Measurements from ENCODE around the gene SIN3A.

GRCh38 chr15:75483961-75484360 lies 32.5 kb upstream of the SIN3A start:
- TF ChIP-seq YY1 (IDR thresholded peaks at IDR 0.05; ENCODE audit: low read depth) (no peak), EP300 (IDR thresholded peaks at IDR 0.05; ENCODE audit: borderline replicate concordance) (no peak), MAX (IDR thresholded peaks at IDR 0.05) (no peak), NFIC (IDR thresholded peaks at IDR 0.05) (no peak), CEBPB (IDR thresholded peaks at IDR 0.05) (no peak)

All from Ishikawa (cell line).